HG03521 (cell line): Measurements from ENCODE around the gene SEMA4C.

Source experiments
- ATAC-seq: cut with Tn5 transposase; IDR thresholded peaks from one replicate; pipeline ENCODE4 v1.9.1; 2021; ENCODE audit warnings: mild to moderate bottlenecking, moderate library complexity; ENCODE audit not compliant: unreplicated experiment

Gene SEMA4C

DNA sequence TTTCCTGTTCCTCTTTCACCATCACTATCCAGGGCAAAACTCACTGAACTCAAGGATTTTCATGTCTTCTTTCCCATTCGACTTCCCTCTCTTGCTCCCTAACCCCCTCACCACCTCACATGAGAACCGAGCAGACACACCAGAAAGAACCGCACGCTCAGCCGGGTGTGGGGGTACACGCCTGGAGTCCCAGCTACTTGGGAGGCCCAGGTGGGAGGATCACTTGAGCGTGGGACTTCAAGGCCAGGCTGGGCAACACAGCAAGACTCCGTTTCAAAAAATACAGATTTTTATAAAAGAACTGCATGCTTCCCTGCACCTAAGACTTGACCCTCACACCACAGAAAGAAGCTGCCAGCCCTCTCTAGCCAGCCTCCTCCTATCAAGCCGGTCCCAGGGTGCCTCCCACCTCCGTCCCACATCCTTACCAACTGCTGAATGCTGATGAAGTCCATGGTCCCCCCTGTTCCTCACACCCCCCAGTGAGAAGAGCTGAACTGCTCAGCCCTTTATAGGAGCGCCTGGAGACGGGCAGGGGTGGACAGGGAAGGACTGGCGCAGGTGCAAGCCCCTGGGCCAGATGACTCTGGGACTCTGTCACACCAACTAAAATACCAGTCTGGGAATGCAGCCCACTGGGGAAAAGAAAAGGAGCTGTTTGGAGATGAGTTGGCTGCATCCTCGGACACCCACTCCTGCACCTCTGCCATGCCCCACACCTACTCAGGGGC, 26.2 kb downstream of the SEMA4C start, which contains the start of gene ANKRD23:
TSS of gene ANKRD23 (minus strand) at position 484 of the 731 bp plus-strand sequence. CDS start at position 455, 29 bp downstream.
- ATAC-seq: no peak

- no peak for ATAC-seq
These were observed 27.3 kb downstream of the SEMA4C start for GRCh38 chr2:96842600-96842999.

- no peak for ATAC-seq
These were observed 28.0 kb downstream of the SEMA4C start for GRCh38 chr2:96841701-96842495.

DNA sequence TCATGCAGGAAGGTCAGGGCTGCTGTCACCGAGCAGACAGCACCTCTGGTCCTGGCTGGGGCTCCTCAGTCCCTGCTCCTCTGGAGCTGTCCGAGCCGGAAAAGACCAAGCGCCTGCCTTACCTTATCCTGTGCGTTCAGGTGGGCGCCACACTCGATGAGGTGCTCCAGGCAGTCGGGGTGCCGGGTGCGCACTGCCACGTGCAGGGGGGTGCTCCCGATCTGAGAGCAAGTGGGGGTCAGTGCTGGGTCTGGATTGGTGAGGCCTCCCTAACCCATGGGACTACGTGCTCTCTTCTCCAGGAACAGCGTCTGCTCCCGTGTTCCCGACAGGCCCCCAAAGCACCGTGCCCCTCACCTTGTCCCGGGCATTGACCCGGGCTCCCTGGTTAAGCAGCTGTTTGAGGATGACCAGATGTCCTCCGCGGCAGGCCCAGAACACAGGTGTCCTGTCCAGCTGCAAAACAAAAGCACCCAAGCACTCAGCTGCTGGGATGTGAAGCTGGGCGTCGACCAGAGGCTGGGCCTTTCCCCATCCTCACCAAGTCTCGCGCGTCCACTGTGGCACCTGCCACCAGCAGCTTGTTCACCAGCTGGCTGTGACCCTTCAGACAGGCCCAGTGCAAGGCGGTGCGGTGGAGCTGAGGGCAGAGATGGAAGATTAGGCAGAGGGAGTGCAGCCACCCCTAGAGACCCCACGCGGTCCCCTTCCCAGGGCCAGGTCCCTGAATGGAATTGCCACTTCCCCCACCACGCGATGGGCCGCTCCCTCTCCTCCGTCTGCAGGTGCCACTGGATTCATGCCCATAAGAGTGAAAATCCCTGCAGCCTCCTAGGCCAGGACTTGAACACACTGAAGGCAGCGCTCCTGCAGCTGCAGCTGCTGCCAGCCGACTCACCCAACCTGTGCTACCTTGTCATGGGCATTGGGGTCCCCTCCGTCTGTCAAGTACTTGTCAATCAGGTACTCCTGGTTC, 29.7 kb downstream of the SEMA4C start:
- ATAC-seq: no peak

DNA sequence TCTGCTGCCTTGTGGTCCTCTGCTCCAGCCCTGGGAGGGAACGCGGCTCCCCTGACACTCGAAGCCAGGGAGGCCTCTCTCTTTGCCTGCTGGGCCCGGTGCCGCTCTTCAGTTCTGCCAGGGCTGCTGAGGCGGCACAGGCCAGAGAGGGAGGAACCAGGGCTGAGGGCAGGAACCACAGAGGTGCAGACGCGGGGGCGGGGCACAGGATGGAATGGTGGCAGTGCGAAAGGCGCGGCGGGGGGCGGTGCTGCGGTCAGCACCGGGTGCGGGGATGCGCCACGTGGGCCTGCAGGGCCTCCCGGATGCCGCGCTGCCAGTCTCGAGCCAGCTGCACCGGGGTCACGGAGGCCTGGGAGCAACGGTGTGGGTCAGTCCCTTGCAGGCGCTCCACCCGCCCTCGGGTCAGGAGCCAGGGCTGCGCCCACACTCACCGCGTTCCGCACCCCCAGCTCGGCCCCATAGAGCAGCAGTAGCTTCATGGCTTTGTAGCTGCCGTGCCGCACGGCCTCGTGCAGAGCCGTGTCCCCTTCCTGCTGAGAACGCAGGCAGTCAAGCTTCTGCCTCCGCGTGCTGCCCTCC, 30.5 kb downstream of the SEMA4C start:
- peak; percentile 57 for ATAC-seq

GRCh38 chr2:96838345-96839292, 31.3 kb downstream of the SEMA4C start:
- ATAC-seq: peak; percentile 5

GRCh38 chr2:96837575-96837974, 32.3 kb downstream of the SEMA4C start:
- no peak for ATAC-seq

GRCh38 chr2:96835830-96836229, 34.0 kb downstream of the SEMA4C start:
- no peak for ATAC-seq

- no peak for ATAC-seq
These were observed 36.9 kb downstream of the SEMA4C start for GRCh38 chr2:96832754-96833507.

DNA sequence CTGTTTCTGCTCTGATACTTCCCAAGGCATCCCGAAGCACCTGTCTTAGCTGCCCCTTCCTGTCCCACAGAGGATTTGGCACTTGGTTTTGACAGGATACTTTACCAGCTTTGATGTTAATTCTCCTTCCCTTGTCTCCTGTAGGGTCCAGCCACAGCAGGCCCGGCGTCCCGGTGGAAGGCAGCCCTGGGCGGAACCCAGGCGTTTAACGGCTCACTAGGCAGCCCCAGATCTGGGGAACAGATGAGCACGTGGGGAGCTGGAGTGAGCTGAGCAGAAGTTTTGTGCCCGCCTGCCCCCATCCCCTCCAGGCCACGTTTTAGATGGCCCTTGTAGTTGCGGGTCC, 37.5 kb downstream of the SEMA4C start:
- no peak for ATAC-seq

- ATAC-seq: no peak
These were observed 38.2 kb downstream of the SEMA4C start for GRCh38 chr2:96831679-96832078.

DNA sequence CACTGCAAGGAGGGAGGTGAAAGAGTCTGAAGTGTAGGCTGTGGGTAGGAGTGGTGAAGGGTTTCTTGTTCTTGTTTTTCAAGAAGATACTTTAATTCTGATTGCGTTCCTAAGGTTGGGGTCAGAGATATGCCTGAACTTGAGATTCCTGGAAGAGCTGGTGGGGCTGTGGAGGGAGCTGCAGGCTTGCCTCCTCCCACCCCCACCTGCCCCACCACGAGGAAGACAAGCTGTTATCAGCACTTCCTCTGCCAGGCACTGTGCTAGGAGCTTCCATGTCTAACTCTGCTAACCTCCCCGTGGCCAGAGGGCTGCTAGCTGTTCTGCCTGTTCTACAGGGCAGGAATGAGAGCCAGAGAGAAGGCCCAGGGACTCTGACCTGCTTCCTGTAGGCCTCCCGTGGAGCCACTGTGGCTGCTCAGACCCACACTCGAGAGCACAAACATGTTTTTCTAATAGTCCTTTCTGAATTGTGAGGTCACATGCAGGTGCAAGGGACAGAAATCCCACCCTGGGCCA, 39.8 kb downstream of the SEMA4C start:
- no peak for ATAC-seq

DNA sequence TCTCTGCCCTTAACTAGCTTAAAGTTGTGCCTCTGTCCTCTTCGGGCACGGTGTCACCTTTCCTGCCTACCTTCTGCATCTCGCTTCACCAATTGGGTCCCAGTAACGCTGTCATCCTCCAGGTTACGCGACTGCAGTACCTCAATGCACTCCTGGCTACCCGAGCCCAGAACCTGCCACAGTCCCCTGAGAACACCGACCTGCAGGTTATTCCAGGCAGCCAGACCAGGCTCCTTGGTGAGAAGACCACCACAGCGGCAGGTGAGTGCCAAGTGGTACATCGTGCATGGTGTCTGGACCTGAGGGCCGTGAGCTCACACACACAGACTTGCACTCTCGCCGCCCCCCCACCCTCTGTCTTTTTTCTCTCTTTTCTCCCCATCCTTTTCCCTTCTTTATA, 41.0 kb downstream of the SEMA4C start:
- ATAC-seq: no peak

DNA sequence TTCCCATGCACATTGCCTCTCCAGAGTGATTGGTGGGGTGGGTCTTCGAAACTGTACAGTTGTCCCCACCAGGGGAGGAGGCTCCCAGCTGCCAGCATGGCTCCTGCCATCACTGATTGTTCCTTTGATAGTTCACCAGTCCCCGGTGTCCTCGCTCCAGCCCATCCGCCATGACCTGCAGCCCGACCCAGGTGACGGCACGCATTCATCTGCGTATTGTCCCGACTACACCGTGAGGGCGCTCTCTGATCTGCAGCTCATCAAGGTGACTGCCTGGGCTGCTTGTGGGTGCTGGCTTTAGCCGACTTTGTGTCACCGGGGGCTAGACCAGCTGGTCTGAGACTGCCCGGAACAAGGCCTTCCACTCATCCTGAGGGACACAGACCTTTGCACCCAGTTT, 41.4 kb downstream of the SEMA4C start:
- no peak for ATAC-seq

GRCh38 chr2:96826546-96827278, 43.2 kb downstream of the SEMA4C start:
- ATAC-seq: no peak

GRCh38 chr2:96825057-96825456, 44.8 kb downstream of the SEMA4C start:
- ATAC-seq: no peak

DNA sequence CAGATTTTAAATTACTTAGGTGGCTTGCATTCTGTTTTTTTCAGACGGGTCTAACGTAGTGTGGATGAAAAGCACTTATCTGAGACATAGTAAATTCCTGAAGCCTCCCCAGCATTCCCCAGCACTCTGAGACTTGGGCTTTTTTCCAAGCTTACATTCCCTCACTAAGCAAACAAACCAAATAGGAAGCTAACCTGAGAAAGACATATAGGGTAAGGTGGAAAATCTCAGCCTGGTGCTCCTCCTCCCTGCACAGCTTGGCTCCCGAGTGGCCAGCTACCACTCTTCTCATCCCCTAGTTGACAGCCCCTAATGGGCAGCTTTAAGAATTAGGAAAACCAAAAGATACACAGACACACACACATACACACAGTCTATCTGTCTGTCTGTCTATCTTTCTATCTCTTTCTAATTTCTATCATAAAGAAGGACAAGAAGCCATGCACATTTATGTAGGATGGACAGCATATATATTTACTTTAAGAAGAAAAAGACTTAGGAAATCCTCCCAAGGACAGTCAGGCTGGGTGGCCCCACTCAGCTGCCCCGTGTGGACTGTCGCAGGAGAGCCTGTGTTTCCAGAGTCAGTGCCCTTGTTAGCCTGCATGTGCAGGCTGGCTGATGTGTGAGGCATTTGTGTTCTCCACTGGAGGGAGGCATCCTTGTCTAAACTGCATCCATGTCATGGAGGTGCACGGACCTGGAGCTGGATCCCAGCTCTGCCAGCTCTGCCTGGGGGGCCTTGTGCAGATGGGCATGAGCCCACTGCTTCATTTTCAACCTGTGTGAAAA, 45.6 kb downstream of the SEMA4C start:
- no peak for ATAC-seq
